GM19468 (cell line): ENCODE results near the gene INHBA.

Experiments
- ATAC-seq: cut with Tn5 transposase; IDR thresholded peaks from one replicate; pipeline ENCODE4 v1.9.1; 2021; ENCODE audit warnings: mild to moderate bottlenecking, moderate library complexity, moderate number of reproducible peaks; ENCODE audit not compliant: unreplicated experiment; ENCODE audit errors: extremely low read depth

INHBA gene

GRCh38 chr7:41702635-41703371, at the start of gene INHBA:
TSS of gene INHBA (minus strand) at chr7:41703090. CDS start at chr7:41700374, 2,716 bp downstream.
- ATAC-seq, result no peak

DNA sequence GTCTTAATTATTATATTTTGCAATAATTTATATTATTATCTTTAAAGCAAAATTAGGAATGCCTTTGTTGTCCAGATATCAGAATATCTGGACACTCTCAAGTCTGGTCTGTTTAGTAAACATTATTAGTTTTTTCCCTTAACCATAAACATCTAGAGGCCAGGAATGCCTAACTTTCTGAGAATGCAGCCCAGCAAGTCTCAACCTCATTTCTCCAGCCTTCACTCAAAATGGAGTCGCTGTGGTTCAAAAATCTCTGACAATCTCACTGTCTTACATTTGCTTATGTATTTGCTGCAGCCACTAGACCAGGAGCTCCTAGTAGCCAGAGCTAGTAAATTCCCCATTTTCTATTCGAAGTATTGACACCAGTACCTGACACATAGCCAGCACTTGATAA, 49.7 kb upstream of the INHBA start:
- no peak for ATAC-seq

- no peak for ATAC-seq
These were observed 48.0 kb upstream of the INHBA start for GRCh38 chr7:41750661-41751540.

GRCh38 chr7:41747961-41748360, 45.1 kb upstream of the INHBA start:
- ATAC-seq, result no peak

DNA sequence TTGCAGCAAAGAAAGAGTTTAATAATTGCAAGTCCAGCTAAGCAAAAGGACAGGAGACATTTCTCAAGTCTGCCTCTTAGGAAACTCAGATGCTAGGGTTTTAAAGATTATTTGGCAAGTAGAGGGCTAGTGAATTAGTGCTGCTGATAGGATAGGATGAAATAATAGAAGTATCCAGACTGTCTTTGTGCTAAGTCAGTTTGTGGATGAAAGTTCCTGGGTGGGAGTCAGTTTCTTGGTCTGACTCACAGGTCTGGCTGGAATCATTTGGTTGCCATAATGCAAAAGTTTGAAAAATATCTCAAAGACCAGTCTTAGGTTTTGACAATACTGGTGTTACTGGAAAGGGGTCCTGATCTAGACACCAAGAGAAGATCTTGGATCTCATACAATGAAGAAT, 42.6 kb upstream of the INHBA start:
- no peak for ATAC-seq

DNA sequence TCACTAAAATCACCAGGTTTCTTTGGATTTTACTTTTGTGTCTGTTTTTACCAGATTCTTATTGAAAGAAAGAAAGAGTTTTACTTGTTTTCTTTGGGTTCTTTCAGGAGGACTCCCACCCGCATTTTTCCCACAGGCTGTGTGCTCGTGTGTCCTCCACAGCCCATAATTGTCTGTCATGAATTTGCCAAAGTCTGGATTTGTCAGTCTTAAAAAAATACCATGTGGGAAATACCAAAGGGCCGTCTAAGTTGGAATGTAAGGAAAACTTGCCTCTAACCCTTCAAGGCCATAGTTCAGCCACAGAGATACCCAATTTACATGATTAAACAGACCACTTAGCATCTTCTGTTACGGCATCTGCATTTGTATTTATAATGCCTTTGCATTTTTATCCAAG, 41.3 kb upstream of the INHBA start:
- ATAC-seq, result no peak

GRCh38 chr7:41742401-41743020, 39.6 kb upstream of the INHBA start:
- no peak for ATAC-seq

DNA sequence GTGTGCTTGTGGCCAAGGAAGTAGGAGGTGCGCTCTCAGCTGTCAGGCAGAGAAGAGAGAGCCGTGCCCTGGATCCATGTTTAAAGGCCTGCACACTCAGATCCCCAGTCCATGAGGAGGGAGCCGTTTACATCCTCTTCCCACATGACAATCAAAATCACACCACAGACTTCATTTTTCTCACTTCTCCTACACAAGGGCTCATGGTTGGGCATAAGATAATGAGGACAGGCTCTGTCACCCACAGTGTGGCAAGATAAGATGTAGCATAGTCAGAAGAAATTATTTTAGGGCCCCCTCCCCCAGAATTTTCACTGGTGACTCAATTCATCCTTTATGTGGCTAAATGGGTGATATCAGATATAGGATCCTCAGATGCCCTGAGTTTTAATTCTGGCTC, 35.9 kb upstream of the INHBA start:
- no peak for ATAC-seq

GRCh38 chr7:41738336-41738735, 35.4 kb upstream of the INHBA start:
- no peak for ATAC-seq

DNA sequence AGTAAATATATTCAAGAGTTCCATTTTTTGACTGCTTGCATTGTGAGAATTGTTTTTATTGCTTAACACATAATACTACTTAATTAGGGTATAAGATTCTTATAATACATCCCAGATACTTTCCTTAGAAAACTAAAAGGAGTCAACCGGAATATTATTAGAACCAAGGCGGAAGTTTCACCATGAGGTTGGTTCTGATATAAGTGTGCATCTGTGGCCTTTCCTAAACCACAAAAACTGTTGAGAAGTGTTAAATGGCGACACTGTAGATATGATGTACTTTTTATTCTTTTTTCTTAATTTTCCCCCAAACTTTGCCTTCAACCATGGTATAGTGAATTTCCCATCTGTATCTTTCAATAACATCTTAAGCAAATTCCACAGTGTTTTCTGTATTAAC, 32.3 kb upstream of the INHBA start:
- no peak for ATAC-seq

DNA sequence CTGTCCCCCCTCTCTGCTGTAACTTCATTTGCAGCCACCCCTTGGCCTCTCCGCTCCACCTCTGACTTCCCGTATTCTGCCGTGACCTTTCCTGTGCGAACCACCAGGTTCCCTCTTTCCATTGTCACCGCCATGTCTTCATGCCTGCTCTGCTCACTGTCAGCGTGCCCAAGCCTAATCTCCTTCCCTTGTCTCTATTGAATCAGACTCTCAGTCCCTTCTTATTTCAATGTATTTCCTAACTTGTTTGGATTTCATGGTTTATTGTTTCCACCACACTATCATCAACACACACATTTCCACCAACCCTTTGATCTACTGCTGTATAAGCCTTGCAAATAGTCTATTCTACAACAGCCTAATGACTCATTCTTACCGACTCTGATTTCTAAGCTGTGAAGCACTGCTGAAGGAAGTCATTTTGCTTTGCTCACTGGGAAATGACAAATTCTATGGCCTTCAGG, 30.0 kb upstream of the INHBA start:
- no peak for ATAC-seq

DNA sequence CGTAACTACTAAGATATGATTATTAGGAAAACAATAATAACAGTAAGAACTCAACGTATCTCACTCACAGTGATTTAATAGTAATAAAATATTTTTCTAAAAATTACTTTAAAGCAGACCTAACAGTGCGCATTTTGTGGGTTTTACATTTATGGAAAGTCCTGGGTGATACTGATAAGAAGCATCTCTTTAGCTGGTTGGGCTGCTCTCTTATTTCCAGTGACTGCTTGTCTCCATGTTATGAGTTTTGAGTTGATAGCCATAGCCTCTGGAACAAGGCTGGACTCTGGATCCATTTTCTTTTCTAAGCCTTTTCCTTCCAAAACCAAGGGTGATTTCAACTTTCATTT, 29.5 kb upstream of the INHBA start:
- no peak for ATAC-seq

- peak; percentile 73 for ATAC-seq
These were observed 28.9 kb upstream of the INHBA start for GRCh38 chr7:41731493-41732435.

DNA sequence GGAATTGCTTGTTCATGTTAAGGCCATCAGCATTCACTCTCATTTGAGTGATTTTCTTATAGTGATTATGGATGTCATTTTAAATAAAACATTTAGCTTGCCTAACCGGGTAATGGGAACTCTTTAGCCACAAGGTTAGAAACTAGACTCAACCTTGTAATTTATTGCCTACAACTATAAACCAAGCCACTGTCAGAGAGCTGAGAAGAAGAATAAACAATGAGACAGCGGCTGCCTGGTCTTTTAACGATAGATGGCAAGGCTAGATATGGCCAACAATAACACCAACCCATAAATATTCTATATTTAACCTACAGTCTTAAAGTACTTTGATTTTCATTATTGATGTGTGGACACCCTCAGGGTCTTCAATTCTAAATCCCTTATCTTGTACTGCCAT, 27.8 kb upstream of the INHBA start:
- no peak for ATAC-seq

GRCh38 chr7:41730161-41730560, 27.3 kb upstream of the INHBA start:
- ATAC-seq, result no peak

DNA sequence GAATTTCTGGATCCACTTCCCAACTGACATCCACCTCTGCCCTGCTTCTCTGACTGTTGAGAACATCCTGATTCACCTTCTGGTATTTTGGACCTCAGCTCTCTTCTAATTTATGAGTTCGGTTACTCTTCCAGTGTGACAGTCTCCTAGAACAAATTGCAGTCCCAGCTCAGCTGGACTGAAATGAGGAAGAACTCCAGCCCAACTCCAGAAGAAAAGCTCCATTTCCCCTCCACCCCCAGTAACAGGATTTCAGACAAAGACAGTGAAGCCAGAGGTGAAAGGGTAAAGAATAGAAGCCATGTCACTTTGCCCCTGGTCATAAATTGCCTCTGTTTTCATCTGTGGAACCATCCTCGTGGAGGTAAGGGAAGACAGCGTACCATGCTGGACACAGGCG, 26.2 kb upstream of the INHBA start:
- no peak for ATAC-seq

GRCh38 chr7:41725013-41725412, 22.1 kb upstream of the INHBA start:
- no peak for ATAC-seq

GRCh38 chr7:41720886-41721285, 18.0 kb upstream of the INHBA start:
- ATAC-seq, result no peak

- ATAC-seq, result no peak
These were observed 17.2 kb upstream of the INHBA start for GRCh38 chr7:41720046-41720445.

GRCh38 chr7:41716691-41717090, 13.8 kb upstream of the INHBA start:
- no peak for ATAC-seq
